H1 (cell line): ENCODE data around the gene MED16. TPM values are rescaled to one million over a fixed set of nuclear protein-coding genes. Genes with fewer than 3 reads are reported as not detected.
A peak's percentile ranks its signal among the peaks of the same experiment; 100 is the strongest.

ENCODE experiments used
- ATF3 ChIP-seq: IDR thresholded peaks from 2 replicates; pipeline ENCODE4 v1.6.1; 2011; ENCODE audit warnings: low read depth, mild to moderate bottlenecking, low read length; ENCODE audit not compliant: insufficient read depth
- GTF2F1 ChIP-seq: IDR thresholded peaks from 2 replicates; pipeline ENCODE4 v1.6.1; 2012; ENCODE audit warnings: low read depth, low read length, improper control_type of control experiment, borderline replicate concordance
- KDM4A ChIP-seq: IDR thresholded peaks from one replicate; pipeline ENCODE4 v1.7.1; 2012; ENCODE audit warnings: low read depth, mild to moderate bottlenecking, moderate library complexity, low read length, inconsistent platforms; ENCODE audit not compliant: severe bottlenecking
- NRF1 ChIP-seq: IDR thresholded peaks from 2 replicates; pipeline ENCODE4 v1.6.1; 2011; ENCODE audit warnings: mild to moderate bottlenecking, low read depth, low read length, improper control_type of control experiment
- PHF8 ChIP-seq: fragments of 200-600 bp; sonication (generic); conservative IDR thresholded peaks from 2 replicates; pipeline ENCODE4 v1.7.1; 2012; ENCODE audit warnings: low read depth, mild to moderate bottlenecking, inconsistent platforms, low read length, moderate library complexity
- SP2 ChIP-seq: IDR thresholded peaks from 2 replicates; pipeline ENCODE4 v1.6.1; 2012; ENCODE audit warnings: mild to moderate bottlenecking, low read length, inconsistent platforms
- SRF ChIP-seq: IDR thresholded peaks from 2 replicates; pipeline ENCODE4 v1.6.1; 2011; ENCODE audit warnings: mild to moderate bottlenecking, low read depth, low read length, moderate library complexity
- SUZ12 ChIP-seq: fragments of 200-600 bp; sonication (generic); IDR thresholded peaks from 2 replicates; pipeline ENCODE4 v1.6.1; 2012; ENCODE audit warnings: mild to moderate bottlenecking, inconsistent platforms, low read length, moderate library complexity, mixed read lengths
- TEAD4 ChIP-seq: IDR thresholded peaks from 2 replicates; pipeline ENCODE4 v1.6.1; 2012; ENCODE audit warnings: low read depth, low read length, inconsistent platforms, mixed read lengths
- YY1 ChIP-seq: IDR thresholded peaks from 2 replicates; pipeline ENCODE4 v1.6.1; 2011; ENCODE audit warnings: low read depth, mild to moderate bottlenecking, low read length
- polyA plus RNA-seq, 7 experiments: library from polyadenylated mRNA; depleted of rRNA in 3 of 7; stranded (reverse) in 5 of 7; unstranded in 2 of 7; fragments of >200 nt in 5 of 7; fragments of 200-250 nt in 2 of 7; gene quantifications; 1 replicate in 5 of 7; 2 replicates in 1 of 7; 4 replicates in 1 of 7; pipeline versions ENCODE4 v1.2.1 to v1.2.3, GENCODE V29; 2011 to 2013; ENCODE audit warnings: missing spikeins in 2 of 7, mixed read lengths in 2 of 7
- total RNA-seq: library from RNA; stranded (reverse); fragmentation: NEBNext Ultra II Directional; extraction: Animal tissue kit (Norgen Biotek cat#: 25700); gene quantifications from 2 replicates; pipeline ENCODE4 v1.2.1, GENCODE V29; 2021

The MED16 gene
- total and polyA plus RNA-seq, 2 of the 8 experiments (the other 6 are each of a cell fraction or from before 2014, with no cell fraction given): 51.0 to 67.2 TPM

DNA sequence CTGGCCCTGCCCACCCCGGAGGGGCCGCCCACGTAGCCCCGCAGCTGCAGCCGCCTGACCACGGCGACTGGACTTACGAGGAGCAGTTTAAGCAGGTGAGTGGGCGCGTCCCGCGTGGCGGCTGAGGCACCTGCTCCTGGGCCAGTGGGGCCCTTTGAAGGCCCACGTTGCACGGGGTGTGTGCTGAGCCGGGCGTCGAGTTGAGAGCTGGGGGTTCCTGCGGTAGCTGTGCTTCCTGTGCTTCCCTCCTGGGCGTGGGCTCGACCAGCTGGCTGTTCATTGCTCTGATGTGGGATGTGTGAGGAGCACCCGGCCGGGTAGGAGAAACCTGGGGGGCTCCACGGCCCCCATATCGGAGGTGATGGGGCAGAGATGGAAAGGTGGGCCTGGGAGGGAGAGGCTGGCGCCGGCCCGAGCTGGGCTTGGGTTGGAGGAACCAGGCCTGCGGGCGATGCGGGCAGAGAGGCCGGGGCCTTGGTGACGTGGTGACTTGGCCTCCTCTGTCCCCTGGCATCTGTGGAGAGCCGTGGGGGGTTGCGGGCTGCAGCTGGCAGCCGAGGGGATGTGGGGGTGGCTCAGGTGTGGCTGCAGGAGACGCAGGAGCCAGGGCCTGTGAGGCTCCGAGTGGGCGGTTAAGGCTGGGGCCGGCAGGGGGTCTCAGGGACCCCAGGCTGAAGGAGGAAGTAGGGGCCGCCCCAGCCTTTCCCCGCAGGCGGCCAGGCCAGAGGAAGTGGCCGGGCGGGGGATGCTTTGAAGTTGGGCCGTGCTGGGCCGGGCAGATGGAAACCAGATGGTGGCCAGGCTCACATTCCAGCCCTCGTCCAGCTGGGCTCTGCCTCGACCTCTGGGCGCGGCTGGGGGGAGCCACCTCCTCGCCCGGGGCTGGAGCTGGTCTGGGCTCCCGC, 39.9 kb upstream of the MED16 start (continued):
- TF ChIP-seq SRF: no peak
- no peak for TF ChIP-seq GTF2F1
- no peak for TF ChIP-seq KDM4A
- TF ChIP-seq TEAD4: peak; percentile 87
- TF ChIP-seq SUZ12: no peak
- no peak for TF ChIP-seq NRF1
- no peak for TF ChIP-seq YY1
- TF ChIP-seq PHF8: no peak
- no peak for TF ChIP-seq ATF3
- TF ChIP-seq SP2: no peak
- TF ChIP-seq, all 59 proteins: peak for 4
